AG10803 (cell line): Measurements from ENCODE around the gene DYRK3.

Experiments used
- DNase-seq: peaks from one replicate; pipeline ENCODE4 v3.0.0; 2010; ENCODE audit warnings: low read depth
- H3K4me3 ChIP-seq: 2 replicates; pipeline ENCODE4 v1.5.1; 2011; ENCODE audit warnings: mild to moderate bottlenecking, low read length, control low read depth
- CTCF ChIP-seq: conservative IDR thresholded peaks from 2 replicates; pipeline ENCODE4 v1.5.1; 2011; ENCODE audit warnings: mild to moderate bottlenecking, low read length, control low read depth, inconsistent platforms

Gene DYRK3

GRCh38 chr1:206687251-206687914 is 52.0 kb downstream of the DYRK3 start:
- no peak for TF ChIP-seq CTCF
- H3K4me3 ChIP-seq: peak overlapping the region; percentile 88
- DNase-seq: no peak

DNA sequence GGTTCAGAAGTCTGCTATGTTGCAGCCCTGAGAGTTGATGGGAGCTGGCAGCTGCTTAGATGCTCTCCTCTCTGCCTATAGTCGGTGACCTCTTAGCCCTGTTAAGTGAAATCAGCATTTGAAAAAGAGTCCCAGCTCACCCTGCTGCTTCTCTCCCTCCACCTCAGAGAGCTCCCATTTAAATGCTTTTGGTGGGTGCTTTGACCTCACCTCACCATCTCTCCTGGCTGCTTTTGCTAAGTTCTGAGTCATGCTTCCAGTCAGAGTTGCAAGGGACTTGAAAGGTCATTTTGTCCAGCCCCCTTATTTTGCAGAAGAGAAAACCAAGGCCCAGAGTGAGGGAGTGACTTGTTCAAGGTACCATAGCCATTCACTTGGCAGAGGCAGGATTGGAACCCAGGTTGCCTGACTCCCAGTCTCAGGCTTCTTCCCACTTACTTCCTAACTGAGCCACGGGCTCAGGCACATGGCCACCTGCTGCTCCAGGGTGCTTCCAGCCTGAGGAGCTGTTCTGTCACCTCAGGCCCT is 52.6 kb downstream of the DYRK3 start:
- H3K4me3 ChIP-seq: no peak overlapping the region
- TF ChIP-seq CTCF: no peak
- DNase-seq: peak; percentile 31

GRCh38 chr1:206690516-206690915 is 55.2 kb downstream of the DYRK3 start:
- no peak for DNase-seq
- TF ChIP-seq CTCF: no peak
- H3K4me3 ChIP-seq: no peak overlapping the region

GRCh38 chr1:206691604-206692003 is 56.3 kb downstream of the DYRK3 start:
- no peak overlapping the region for H3K4me3 ChIP-seq
- no peak for DNase-seq
- TF ChIP-seq CTCF: no peak

GRCh38 chr1:206693029-206693428 is 57.7 kb downstream of the DYRK3 start:
- TF ChIP-seq CTCF: no peak
- H3K4me3 ChIP-seq: no peak overlapping the region
- peak; percentile 69 for DNase-seq

GRCh38 chr1:206693592-206693991 is 58.3 kb downstream of the DYRK3 start:
- H3K4me3 ChIP-seq: no peak overlapping the region
- DNase-seq: no peak
- TF ChIP-seq CTCF: no peak
